HG03457 (cell line): Measurements from ENCODE around the gene YTHDF1.
"Not testable (repeated sequence)": the region's sequence is repeated elsewhere in the genome, so short reads cannot be mapped to it uniquely, and the experiment has no call there.

Experiments
- ATAC-seq: cut with Tn5 transposase; IDR thresholded peaks from one replicate; pipeline ENCODE4 v1.9.1; 2021; ENCODE audit warnings: moderate number of reproducible peaks; ENCODE audit not compliant: unreplicated experiment

YTHDF1 gene

DNA sequence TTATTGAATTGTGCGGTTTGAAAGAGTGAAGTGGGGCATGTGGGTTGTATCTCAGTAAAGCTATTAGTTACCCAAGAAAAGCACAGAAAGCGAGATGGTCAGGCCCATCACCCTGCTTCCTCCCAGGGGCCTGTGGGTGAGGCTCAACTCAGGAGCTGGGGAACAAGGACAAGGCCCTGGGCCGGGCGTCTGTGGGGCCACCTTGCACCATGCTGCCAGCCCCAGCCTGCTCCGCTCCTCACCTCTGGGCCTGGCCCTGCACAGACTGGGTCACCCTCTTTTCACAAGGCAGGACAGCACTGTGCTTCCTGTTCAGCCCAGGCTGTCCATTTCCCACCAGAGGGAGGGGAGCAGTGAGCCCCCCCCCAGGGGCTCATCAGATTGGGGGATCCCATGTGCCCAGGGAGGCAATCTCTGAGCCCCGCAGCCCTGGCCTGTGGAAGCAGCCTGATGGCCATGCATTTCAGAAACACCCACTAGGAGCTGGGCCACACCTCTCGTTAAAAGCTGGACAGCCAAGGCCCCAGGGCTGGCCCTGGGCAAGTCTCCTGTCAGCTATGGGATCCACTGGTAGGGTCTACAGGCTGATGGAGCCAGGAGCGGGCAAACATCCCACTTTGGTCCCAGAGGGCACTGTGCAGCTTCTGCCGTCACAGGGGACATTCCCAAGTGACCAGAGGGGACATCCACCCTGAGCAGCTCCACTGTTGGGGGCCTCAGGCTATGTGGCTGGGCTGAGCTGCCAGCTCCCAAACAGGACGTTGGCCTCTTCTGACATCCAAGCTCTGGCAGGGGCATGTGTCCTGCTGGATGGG, 55.9 kb downstream of the YTHDF1 start:
- no peak for ATAC-seq

DNA sequence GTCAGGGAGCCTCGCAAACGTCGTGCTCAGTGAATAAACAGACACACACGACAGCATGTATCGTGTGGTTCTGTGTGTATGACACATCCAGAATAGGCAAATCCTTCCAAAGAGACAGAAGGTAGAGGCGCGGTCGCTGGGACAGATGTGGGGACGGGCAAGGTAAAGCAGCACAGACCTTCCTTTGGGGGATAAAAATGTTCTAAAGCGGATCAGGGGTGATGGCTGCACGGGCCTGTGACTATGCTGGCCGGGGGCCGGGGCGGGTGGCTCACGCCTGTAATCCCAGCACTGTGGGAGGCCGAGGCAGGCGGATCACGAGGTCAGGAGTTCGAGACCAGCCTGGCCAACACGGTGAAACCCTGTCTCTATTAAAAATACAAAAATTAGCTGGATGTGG, 56.7 kb downstream of the YTHDF1 start:
- not testable (repeated sequence) for ATAC-seq

DNA sequence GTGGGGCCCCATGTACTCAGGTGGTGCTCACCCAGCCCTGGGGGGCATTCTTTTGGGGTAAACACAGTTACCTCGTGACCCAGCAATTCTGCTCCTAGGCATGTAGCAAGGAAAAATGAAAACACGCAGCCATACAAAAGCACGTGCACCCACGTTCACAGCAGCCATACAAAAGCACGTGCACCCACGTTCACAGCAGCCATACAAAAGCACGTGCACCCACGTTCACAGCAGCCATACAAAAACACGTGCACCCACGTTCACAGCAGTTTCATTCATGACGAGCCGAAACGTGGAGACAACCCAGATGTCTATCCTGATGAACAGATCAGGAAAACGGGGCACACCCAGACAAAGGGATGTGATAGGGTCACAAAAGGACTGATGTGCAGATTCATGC, 57.1 kb downstream of the YTHDF1 start:
- no peak for ATAC-seq

DNA sequence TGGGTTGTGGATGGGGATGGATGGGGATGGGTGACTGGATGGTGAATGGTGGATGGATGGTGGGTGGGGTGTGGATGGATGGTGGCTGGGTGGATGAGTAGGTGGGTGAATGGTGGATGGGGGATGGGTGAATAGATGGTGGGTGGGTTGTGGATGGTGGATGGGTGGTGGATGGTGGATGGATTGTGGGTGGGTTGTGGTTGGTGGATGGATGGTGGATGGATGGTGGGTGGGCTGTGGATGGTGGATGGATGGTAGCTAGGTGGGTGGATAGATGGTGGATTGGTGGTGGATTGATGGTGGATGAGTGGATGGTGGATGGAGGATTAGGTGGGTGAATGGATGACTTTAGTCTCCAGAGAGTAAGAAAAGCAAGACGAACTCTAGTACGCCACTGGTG, 57.6 kb downstream of the YTHDF1 start:
- no peak for ATAC-seq

DNA sequence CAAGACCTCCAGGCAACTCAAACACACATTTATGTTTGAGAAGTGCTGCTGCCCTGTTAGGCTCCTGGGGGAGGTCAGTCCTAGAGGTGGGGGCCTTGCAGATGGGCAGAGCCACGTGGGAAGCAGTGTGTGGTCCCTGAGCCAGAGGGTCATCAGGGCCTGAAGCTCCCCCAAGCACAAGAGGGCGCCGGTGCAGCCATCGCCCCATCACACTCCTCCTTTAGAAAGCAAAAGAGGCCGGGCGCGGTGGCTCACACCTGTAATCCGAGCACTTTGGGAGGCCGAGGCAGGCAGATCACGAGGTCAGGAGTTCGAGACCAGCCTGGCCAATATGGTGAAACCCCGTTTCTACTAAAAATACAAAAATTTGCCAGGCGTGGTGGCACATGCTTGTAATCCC, 58.5 kb downstream of the YTHDF1 start:
- ATAC-seq, result not testable (repeated sequence)

DNA sequence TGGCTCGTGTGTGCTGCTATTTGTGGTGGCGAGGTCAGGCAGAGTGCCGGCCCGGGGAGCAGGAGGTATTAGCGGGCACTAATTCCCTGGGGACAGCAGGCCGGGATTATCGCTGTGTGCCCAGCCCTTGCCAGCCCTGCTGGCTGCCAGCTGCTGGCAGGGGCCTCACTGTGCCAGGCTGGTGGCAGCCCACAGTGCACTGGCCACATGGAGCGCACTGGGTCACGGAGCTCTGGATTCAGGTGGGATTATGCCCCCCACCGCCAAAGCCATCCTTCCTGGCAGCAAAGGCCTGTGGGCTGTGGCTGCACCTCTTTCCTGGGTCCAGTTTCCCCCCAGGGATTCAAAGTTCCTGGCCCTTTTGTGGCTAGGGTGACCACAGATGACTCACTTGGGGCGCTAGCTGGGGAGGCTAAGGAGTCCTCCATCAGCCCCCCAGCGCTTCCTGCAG, 59.7 kb downstream of the YTHDF1 start:
- ATAC-seq, result no peak

DNA sequence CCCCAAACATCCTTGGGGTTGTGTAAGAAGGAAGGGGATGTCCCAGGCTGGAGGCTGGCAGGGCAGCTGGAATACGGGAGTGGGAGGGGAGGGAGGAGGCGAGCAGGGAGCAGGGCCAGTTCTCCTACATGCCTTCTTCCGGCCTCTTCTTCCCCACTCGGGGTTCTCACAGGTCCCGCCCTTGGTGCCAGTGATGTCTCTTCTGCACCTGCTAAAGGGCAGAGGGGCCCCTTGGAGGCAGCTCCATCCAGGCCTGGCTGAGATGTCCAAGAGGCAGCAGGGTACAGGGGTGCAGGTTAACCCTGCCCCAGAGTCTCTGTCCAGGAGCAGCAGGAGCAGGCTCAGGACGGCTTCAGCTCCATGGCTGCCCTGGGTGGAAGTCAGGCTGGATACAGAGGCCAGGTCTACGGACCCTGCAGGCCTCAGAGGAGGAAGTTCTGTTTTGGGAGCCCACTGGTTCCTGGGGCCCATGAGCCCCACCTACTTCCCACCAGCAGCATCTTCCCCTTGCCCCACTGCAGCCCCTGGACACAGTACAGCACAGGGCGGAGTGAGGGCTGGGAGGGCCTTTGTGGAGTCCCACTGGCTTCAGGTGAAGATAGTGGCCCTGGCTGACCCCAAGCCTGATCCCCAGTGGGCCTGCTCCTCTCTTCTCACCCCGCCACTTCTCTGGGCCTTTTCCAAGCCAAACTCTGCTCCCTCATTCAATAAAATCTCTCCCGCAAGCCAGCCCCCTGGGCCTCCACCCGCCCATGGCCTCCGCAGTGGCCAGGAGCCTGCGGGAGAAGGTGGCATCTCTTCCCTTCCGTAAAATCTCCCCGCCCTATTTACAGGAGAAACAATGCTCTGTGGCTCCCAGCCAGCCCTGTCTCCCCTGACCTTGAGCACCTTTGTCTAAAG, 60.4 kb downstream of the YTHDF1 start:
- no peak for ATAC-seq

DNA sequence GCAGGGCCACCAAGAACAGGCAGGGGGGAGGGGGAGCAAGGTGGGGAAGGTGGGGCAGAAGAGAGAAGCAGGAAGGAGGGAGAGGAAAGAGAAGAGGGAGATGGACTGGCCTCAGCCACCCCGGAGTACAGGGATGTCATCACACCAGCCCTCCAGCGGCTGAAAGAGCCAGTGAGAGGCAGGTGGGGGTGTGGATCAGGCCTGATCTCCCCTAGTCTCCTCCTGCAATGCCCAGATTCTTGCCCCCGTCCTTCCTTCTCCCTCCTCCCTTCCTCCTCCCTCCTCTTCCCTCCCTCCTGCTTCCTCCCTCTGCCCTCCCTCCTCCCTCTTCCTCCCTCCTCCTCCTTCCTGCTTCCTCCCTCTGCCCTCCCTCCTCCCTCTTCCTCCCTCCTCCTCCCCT, 61.5 kb downstream of the YTHDF1 start:
- ATAC-seq, result no peak

DNA sequence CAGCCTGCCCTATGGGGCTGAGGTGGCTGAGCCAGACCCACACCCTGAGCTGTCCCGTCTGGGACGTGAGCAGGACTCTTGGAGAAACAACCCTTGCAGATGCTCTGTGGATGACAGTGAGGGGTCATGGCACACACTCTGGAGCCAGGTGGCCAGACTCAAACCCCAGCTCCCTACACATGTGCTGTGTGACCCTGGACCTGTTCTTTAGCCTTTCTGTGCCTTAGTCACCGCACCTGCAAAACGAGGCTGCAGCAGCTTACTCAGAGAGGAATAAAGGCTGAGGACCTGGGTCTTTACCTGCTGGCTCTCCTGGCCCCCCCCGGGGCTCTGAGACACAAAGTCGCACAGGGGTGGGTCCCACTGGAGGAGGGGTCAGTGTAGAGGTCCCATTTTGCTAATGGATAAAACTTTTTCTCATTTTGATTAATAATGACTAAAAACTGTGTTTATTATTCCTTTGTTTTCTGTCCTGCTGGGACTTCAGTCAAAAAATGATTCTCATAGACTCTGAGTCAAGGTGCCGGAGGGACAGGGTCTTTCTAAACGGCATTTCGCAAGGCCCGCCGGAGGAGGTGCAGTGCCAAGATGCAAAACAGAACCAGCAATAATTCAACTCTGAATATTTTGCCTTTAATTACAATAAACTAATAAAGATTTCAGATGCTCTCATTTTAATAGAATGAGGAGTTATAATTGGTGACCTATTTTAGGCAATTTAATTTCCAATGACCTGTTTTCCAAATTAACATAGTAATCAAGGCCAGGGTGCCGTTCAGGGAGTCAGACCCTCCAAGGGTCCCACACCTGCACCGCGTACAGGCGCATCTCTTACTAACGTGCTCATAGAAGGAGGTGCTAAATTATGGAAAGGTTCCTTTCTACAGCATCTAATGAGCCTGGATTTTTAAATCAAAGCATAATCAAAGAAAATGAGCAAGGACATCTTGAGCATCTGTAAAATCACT, 62.4 kb downstream of the YTHDF1 start:
- ATAC-seq, result no peak

DNA sequence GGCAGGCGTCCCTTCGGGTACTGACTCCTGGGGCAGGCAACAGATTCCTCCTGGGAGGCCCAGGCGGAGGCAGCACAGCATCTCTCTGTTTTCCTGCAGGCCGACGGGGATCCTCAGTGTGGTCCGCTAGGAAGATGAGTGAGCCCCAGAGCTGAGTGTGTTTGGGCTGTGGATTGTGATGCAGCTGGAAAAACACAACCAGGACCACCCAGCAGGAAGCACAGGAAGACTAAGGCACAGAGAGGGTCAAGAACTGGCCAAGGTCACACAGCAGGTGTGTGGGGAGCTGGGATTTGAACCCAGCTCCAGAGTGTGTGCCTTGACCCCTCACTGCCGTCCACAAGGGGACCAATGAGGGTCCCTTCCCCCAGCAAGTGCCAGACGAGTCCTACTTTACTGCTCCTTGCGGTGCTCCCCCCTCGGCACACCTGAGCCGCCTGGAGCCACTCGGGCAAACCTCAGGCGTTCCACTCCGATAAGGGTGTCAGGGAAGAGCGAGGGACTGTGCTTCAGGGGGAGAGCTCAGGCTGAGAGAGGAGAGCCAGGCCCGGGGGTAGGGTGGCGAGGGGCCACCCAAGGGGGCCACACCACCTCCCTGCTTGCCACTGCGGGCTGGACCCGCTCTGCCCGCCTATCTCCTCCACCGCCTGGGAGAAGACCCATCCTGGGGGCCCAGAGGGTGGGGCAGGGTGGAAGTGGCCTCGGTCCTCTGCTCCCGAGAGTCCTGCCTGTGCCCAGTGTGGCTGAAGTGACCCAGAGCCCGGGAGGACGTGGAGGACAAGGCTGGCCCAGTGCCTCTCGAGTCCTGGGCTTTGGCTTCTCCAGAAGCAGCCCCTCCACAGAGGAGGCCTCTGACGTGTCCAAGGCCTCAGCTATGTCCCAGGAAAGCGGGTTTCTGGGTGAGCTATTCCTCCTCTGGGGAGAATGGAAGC, 63.3 kb downstream of the YTHDF1 start:
- no peak for ATAC-seq

DNA sequence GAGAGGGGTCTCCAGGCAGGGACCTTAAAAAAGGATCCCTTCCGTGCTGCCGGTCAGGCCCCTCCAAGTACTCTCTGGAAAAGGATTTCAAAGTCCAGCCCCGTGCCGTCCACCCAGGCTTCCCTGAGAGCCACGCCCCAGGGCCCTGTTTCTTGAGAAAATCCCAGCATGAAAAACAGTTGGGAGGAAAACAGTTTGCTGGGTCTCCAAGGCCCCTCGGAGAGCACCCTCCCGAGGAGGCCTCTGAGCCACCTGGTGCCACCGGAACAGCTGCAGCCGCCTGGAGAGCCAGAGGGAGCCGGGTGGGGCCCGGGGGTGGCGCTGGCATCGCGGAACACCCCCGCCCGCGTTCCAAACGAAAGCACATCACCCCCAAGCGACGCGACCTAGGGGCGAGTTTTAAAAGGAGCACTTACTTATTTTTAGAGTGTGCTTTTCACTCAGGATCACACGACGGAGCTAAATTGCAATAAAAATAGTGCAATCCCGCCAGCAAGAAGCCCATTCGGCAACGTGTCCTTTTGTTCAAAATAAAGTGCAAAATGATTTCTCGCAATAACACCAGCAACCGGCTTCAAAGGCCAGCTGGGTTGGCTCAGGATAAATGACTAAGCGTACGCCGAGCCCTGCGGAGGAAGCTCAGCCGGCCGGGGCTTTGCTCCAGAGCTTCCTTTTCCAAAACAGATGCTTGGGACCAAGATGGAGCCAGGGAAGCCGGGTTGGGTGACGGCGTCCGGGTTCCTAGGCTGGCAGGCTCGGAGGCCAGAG, 64.2 kb downstream of the YTHDF1 start:
- ATAC-seq, result no peak

DNA sequence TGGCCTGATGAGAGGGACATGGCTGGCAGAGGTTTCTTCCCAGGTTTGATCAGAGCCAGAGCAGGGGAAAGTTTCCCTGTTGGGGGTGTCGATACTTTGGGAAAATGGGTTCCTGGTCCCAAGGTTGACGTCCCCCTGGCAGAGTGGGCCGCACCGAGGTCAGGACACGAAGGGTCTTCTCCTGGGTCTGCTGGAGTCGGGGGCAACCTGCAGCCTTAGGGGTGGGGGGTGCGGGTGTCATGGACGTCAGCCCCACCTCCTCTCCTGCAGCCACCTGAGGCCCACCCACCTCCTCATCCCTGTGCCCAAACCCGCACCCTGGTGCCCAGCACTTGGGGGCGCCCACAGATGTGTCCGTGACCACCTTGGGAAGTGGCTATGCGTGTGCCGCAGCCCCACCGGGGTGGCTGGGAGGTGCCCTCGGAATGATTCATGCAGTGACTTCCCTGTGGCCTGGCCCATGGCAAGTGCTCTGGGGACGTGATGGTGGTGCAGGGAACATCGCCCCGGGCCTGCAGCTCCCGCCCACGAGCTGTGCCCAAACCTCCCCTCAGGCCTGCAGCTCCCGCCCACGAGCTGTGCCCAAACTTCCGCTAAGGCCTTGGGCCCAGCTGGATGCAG, 64.9 kb downstream of the YTHDF1 start:
- no peak for ATAC-seq

DNA sequence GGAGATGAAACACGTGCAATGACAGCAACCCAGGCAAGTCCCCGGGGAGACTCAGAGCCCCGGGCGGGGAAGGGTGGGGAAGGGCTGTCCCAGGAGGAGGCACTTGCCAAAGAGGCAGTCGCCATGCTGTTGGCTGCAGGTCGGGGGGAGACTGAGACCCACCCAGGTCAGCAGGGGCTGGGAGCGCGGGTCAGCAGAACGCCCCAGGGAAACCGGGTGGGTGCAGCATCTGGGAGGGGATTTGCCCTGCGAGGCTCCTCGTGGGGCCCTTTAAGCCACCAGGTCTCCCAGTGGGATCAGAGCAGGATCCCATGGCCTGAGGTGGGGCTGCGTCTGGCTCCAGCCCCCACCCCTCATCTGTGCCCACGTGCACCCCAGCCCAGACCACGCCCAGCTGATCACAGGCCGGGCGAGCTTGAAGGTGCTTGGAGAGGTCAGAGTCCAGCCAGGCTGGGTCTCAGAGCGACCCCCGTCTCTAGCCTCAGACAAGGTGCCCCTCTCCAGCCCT, 65.5 kb downstream of the YTHDF1 start:
- no peak for ATAC-seq

DNA sequence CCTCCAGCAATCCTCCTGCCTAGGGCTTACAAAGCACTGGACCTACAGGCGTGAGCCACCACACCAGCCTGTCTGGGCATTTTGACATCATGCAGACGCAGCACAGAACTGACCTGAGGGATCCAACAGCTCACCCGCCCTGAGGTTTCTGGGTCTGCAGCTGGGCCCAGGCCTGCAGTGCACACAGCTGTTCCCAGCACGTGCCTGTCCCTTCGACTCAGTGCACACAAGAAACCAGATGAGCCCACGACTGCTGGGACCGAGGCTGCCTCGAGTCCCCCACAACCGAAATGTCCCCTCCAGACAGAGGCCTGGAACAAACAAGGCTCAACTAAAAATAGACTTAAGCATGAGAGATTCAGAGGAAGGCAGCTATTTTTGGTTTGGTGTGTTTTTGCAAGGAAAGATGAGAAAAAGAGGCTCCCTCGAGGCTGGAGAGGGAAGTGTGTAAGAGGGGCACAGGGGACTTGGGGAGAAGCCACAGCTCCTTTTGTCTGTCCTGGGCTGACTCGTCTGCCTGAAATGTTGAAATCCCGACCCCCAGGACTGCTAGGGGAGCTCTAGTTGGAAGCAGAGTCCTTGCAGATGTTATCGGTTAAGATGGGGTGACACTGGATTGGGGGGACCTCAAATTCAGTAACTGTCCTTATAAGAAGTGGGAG, 66.3 kb downstream of the YTHDF1 start:
- ATAC-seq, result no peak

DNA sequence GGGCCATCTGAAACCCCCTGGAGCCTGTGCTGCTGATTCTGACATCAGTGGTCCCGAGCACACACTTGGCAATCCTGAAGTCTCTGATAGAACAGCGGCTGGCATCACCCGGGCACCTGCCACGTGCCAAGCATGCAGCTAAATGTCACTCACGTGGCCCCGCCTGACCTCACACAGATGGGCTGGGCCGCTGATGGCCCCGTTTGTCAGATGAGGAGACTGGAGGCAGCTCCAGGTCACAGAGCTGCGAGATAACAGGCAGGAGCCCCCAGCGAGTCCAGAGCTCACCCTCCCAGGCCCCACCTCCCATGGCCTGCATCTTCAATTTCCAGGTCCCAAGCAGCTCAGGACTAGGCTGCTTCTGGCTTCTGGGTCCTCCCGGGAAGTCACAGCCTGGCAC, 67.2 kb downstream of the YTHDF1 start:
- ATAC-seq, result no peak

DNA sequence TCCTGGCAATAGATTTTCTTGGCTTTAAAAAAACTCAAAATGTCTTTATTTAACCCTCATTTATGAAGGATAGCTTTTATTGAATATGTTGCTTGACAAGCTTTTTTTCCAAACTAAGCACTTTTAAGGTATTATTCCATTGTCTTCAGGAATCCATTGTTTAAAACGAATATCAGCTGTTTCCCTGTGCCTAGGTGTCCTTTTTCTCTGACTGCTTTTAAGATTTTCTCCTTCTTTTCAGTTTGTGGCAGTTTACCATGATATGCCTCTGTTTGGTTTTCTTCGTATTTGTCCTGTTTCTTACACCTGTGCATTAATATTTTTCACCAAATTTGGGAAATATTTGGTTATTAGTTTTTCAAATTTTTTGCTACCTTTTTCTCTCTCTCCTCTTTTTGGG, 68.4 kb downstream of the YTHDF1 start:
- ATAC-seq, result no peak
